ENCODE results near the gene NKAIN2.

- no peak for TF ChIP-seq CTCF (IDR thresholded peaks at IDR 0.05)
- TF ChIP-seq POLR2A (IDR thresholded peaks at IDR 0.05): no peak
Observed at GRCh38 chr6:124400261-124400999, 596.8 kb downstream of the NKAIN2 start.
